MM.1S (cell line): ENCODE measurements around the gene NUMBL.
A peak's percentile ranks its signal among the peaks of the same experiment; 100 is the strongest.

Source experiments
- DNase-seq: peaks from one replicate; pipeline ENCODE4 v3.0.0-alpha.2; 2015
- H2AFZ ChIP-seq: fragments of 300-600 bp; sonication (generic); 2 replicates; pipeline ENCODE4 v1.6.0; 2016; ENCODE audit warnings: antibody characterized with exemption, low read length
- H3F3A ChIP-seq: fragments of 300-600 bp; sonication (generic); 2 replicates; pipeline ENCODE4 v1.6.1; 2016; ENCODE audit warnings: mild to moderate bottlenecking, antibody characterized with exemption, low read length, moderate library complexity, mixed read lengths; ENCODE audit not compliant: insufficient read depth
- H3K27ac ChIP-seq: fragments of 300-600 bp; sonication (generic); 2 replicates; pipeline ENCODE4 v1.5.1; 2016; ENCODE audit warnings: mild to moderate bottlenecking, low read length
- H3K27me3 ChIP-seq: fragments of 300-600 bp; sonication (generic); replicated peaks from 2 replicates; pipeline ENCODE4 v1.6.0; 2016; ENCODE audit warnings: low read length; ENCODE audit not compliant: insufficient read depth
- H3K36me3 ChIP-seq: fragments of 300-600 bp; sonication (generic); replicated peaks from 2 replicates; pipeline ENCODE4 v1.6.1; 2016; ENCODE audit warnings: mild to moderate bottlenecking, low read length, mixed read lengths; ENCODE audit not compliant: insufficient read depth
- H3K4me1 ChIP-seq: fragments of 300-600 bp; sonication (generic); 2 replicates; pipeline ENCODE4 v1.6.1; 2016; ENCODE audit warnings: low read length, mixed read lengths
- H3K4me2 ChIP-seq: fragments of 300-600 bp; sonication (generic); 2 replicates; pipeline ENCODE4 v1.6.0; 2016; ENCODE audit warnings: low read depth, low read length
- H3K4me3 ChIP-seq: fragments of 300-600 bp; sonication (generic); 2 replicates; pipeline ENCODE4 v1.5.1; 2016; ENCODE audit warnings: low read length, mixed read lengths
- H3K79me2 ChIP-seq: fragments of 300-600 bp; sonication (generic); 2 replicates; pipeline ENCODE4 v1.6.1; 2016; ENCODE audit warnings: mixed run types, low read length, mixed read lengths
- H3K9ac ChIP-seq: fragments of 300-600 bp; sonication (generic); 2 replicates; pipeline ENCODE4 v1.6.1; 2016; ENCODE audit warnings: low read length, mixed read lengths
- H3K9me2 ChIP-seq: fragments of 300-600 bp; sonication (generic); replicated peaks from 2 replicates; pipeline ENCODE4 v1.6.1; 2016; ENCODE audit warnings: mild to moderate bottlenecking, low read length, mixed read lengths; ENCODE audit not compliant: insufficient read depth
- H3K9me3 ChIP-seq: fragments of 300-600 bp; sonication (generic); replicated peaks from 2 replicates; pipeline ENCODE4 v1.6.1; 2016; ENCODE audit warnings: mild to moderate bottlenecking, low read length, mixed read lengths; ENCODE audit not compliant: insufficient read depth
- H4K20me1 ChIP-seq: fragments of 300-600 bp; sonication (generic); 2 replicates; pipeline ENCODE4 v1.6.1; 2016; ENCODE audit warnings: mild to moderate bottlenecking, low read length, moderate library complexity, mixed read lengths; ENCODE audit not compliant: insufficient read depth
- CTCF ChIP-seq: fragments of 300-600 bp; sonication (generic); IDR thresholded peaks from 2 replicates; pipeline ENCODE4 v1.5.1; 2016; ENCODE audit warnings: antibody characterized with exemption, low read length, mixed read lengths
- EZH2 ChIP-seq: fragments of 300-600 bp; sonication (generic); optimal IDR thresholded peaks from 2 replicates; pipeline ENCODE3; 2017; ENCODE audit warnings: low read depth, mild to moderate bottlenecking, antibody characterized with exemption, low read length, mixed read lengths
- EZH2phosphoT487 ChIP-seq: fragments of 300-600 bp; sonication (generic); IDR thresholded peaks from 2 replicates; pipeline ENCODE4 v1.6.1; 2018; ENCODE audit warnings: antibody characterized with exemption, low read length

The NUMBL gene

GRCh38 chr19:40719414-40719894 lies 29.0 kb upstream of the NUMBL start:
- Histone ChIP-seq H3K9ac (no peak overlapping the region), H3K4me3 (no peak overlapping the region), H3K9me2 (no peaks in the 10 kb centered on the region), H3F3A (peaks cover 4% of the 10 kb centered on the region; the same call in 1 of the 2 replicates), H3K27ac (no peak overlapping the region), H3K4me2 (peak overlapping the region; percentile 100; the same call in 1 of the 2 replicates), H3K36me3 (no peaks in the 10 kb centered on the region), H2AFZ (no peak overlapping the region), H4K20me1 (no peaks in the 10 kb centered on the region), H3K4me1 (peaks cover 34% of the 10 kb centered on the region), H3K9me3 (no peaks in the 10 kb centered on the region), H3K27me3 (no peaks in the 10 kb centered on the region), H3K79me2 (peaks cover 22% of the 10 kb centered on the region)
- DNase-seq, result no peak
- TF ChIP-seq EZH2, result no peak
- no peak for TF ChIP-seq CTCF
- TF ChIP-seq EZH2phosphoT487, result no peak

- H2AFZ ChIP-seq, result peak overlapping the region; percentile 62
- H3K27ac ChIP-seq, result no peak overlapping the region
- H3K36me3 ChIP-seq, result no peaks in the 10 kb centered on the region
Measured at GRCh38 chr19:40718774-40719391, 28.4 kb upstream of the NUMBL start.

GRCh38 chr19:40717880-40718773 lies 27.7 kb upstream of the NUMBL start:
- no peak for TF ChIP-seq CTCF
- TF ChIP-seq EZH2phosphoT487, result no peak
- TF ChIP-seq EZH2, result no peak
- peak overlapping the region; percentile 100 for H3K4me2 ChIP-seq
- peaks cover 24% of the 10 kb centered on the region for H3K79me2 ChIP-seq
- H3K36me3 ChIP-seq, result no peaks in the 10 kb centered on the region
- no peak for DNase-seq
- H3K27me3 ChIP-seq, result no peaks in the 10 kb centered on the region
- no peaks in the 10 kb centered on the region for H3K9me2 ChIP-seq
- no peak overlapping the region; the same call in 1 of the 2 replicates for H2AFZ ChIP-seq
- peaks cover 37% of the 10 kb centered on the region for H3K4me1 ChIP-seq
- H3K4me3 ChIP-seq, result peak overlapping the region; percentile 85
- H3K9ac ChIP-seq, result peak overlapping the region; percentile 86; the same call in 1 of the 2 replicates
- H3K27ac ChIP-seq, result no peak overlapping the region
- H3K9me3 ChIP-seq, result no peaks in the 10 kb centered on the region
- peaks cover 4% of the 10 kb centered on the region; the same call in 1 of the 2 replicates for H3F3A ChIP-seq
- no peaks in the 10 kb centered on the region for H4K20me1 ChIP-seq

More at GRCh38 chr19:40718774-40719391, 28.4 kb upstream of the NUMBL start:
- H3K4me1 ChIP-seq, result peaks cover 37% of the 10 kb centered on the region
- H3K9me2 ChIP-seq, result no peaks in the 10 kb centered on the region
- peaks cover 24% of the 10 kb centered on the region for H3K79me2 ChIP-seq
- no peaks in the 10 kb centered on the region for H4K20me1 ChIP-seq
- peaks cover 4% of the 10 kb centered on the region; the same call in 1 of the 2 replicates for H3F3A ChIP-seq
- peak overlapping the region; percentile 36; the same call in 1 of the 2 replicates for H3K4me3 ChIP-seq
- H3K4me2 ChIP-seq, result peak overlapping the region; percentile 100
- TF ChIP-seq CTCF (no peak), EZH2 (no peak), EZH2phosphoT487 (no peak)
- DNase-seq, result no peak
- no peaks in the 10 kb centered on the region for H3K9me3 ChIP-seq
- H3K9ac ChIP-seq, result no peak overlapping the region
- no peaks in the 10 kb centered on the region for H3K27me3 ChIP-seq
